ENCODE measurements around the gene TAF3. TPM values are rescaled to one million over a fixed set of nuclear protein-coding genes. Genes with fewer than 3 reads are reported as not detected.
A peak's percentile ranks its signal among the peaks of the same experiment; 100 is the strongest.

The TAF3 gene
- total RNA-seq, 1 donor from 2014 or later: 9.1 TPM

DNA sequence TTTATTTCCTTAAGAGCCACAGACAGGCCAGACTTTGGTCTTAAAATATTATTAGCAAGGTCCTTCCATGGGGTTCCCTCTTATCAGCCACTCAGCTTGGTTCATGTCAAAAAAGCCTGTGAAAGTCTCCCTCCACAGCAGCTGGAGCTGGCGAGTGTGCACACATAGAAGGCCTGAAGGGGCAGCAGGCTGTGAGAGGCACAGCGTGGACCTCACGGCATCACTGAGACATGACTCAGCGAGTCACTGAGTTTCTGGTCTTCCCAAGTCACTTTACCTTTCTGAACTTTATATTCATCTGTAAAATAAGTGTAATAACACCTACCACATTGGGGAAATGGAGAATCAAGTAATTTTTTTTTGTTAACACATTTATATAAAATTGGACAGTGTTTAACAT, 8.7 kb downstream of the TAF3 start:
- Mint-ChIP-seq H3K27ac (ENCODE audit: unreplicated experiment) (peak overlapping the region; percentile 32), H3K4me1 (ENCODE audit: unreplicated experiment) (peaks cover 2% of the 10 kb centered on the region)
- no peak for DNase-seq (ENCODE audit: extremely low spot score, unreplicated experiment)

DNA sequence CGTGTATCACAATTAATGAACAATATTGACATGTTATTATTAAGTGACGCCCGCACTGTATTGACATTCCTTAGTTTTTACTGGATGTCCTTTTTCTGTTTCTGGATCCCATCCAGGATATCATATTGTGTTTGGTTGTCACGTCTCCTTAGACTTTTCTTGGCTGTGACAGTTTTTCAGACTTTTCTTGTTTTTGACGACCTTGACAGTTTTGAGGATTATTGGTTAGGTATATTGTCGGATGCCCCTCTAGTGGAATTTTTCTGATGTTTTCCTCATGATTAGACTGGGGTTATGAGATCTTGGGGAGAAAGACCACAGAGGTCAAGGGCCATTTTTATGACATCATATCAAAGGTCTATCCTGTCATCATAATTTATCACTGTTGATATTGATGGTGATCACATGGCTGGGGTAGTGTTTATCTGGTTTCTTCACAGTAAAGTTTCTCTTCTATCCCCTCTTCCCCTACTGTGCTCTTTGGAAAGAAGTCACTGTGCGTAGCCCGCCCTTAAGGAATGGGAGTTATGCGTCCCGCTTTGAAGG, 11.1 kb downstream of the TAF3 start:
- no peak overlapping the region for H3K4me3 Mint-ChIP-seq (ENCODE audit: unreplicated experiment)
- peaks cover 12% of the 10 kb centered on the region for H3K36me3 Mint-ChIP-seq (ENCODE audit: unreplicated experiment)
- DNase-seq (ENCODE audit: extremely low spot score, unreplicated experiment): no peak

More for the DNA sequence above, 8.7 kb downstream of the TAF3 start:
- Mint-ChIP-seq H3K4me3 (ENCODE audit: unreplicated experiment) (no peak overlapping the region), H3K36me3 (ENCODE audit: unreplicated experiment) (peaks cover 15% of the 10 kb centered on the region), H3K27me3 (ENCODE audit: unreplicated experiment) (no peaks in the 10 kb centered on the region), H3K9me3 (ENCODE audit: unreplicated experiment) (no peaks in the 10 kb centered on the region)
- TF ChIP-seq, protein P1, sequence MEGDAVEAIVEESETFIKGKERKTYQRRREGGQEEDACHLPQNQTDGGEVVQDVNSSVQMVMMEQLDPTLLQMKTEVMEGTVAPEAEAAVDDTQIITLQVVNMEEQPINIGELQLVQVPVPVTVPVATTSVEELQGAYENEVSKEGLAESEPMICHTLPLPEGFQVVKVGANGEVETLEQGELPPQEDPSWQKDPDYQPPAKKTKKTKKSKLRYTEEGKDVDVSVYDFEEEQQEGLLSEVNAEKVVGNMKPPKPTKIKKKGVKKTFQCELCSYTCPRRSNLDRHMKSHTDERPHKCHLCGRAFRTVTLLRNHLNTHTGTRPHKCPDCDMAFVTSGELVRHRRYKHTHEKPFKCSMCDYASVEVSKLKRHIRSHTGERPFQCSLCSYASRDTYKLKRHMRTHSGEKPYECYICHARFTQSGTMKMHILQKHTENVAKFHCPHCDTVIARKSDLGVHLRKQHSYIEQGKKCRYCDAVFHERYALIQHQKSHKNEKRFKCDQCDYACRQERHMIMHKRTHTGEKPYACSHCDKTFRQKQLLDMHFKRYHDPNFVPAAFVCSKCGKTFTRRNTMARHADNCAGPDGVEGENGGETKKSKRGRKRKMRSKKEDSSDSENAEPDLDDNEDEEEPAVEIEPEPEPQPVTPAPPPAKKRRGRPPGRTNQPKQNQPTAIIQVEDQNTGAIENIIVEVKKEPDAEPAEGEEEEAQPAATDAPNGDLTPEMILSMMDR (IDR thresholded peaks at IDR 0.05): no peak

DNA sequence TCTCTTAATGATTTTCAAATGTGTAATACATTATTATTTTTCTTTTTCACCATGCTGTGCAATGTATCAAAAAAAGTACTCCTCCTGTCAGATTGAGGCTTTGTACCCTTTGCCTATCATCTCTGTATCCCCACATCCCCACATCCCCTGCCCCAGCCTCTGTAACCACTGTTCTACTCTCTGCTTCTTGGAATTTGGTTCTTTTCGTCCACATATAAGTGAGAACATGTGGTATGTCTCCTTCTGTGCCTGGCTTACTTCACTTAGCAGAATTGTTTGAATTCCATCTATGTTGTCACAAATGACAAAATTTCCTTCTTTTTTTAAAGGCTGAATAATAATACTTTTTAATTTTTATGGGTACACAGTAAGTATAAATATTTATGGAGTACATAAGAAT, 13.8 kb downstream of the TAF3 start:
- no peak overlapping the region for H3K4me3 Mint-ChIP-seq (ENCODE audit: unreplicated experiment)
- H3K4me1 Mint-ChIP-seq (ENCODE audit: unreplicated experiment): peaks cover 2% of the 10 kb centered on the region
- peaks cover 5% of the 10 kb centered on the region for H3K36me3 Mint-ChIP-seq (ENCODE audit: unreplicated experiment)
- H3K9me3 Mint-ChIP-seq (ENCODE audit: unreplicated experiment): no peaks in the 10 kb centered on the region
- no peak overlapping the region for H3K27ac Mint-ChIP-seq (ENCODE audit: unreplicated experiment)
- no peak for DNase-seq (ENCODE audit: extremely low spot score, unreplicated experiment)
- TF ChIP-seq, protein P1 (IDR thresholded peaks at IDR 0.05): no peak
- H3K27me3 Mint-ChIP-seq (ENCODE audit: unreplicated experiment): no peaks in the 10 kb centered on the region

More for the DNA sequence above, 11.1 kb downstream of the TAF3 start:
- Mint-ChIP-seq H3K4me1 (ENCODE audit: unreplicated experiment) (peaks cover 2% of the 10 kb centered on the region), H3K27ac (ENCODE audit: unreplicated experiment) (no peak overlapping the region), H3K27me3 (ENCODE audit: unreplicated experiment) (no peaks in the 10 kb centered on the region), H3K9me3 (ENCODE audit: unreplicated experiment) (no peaks in the 10 kb centered on the region)
- TF ChIP-seq, protein P1 (IDR thresholded peaks at IDR 0.05): no peak

DNA sequence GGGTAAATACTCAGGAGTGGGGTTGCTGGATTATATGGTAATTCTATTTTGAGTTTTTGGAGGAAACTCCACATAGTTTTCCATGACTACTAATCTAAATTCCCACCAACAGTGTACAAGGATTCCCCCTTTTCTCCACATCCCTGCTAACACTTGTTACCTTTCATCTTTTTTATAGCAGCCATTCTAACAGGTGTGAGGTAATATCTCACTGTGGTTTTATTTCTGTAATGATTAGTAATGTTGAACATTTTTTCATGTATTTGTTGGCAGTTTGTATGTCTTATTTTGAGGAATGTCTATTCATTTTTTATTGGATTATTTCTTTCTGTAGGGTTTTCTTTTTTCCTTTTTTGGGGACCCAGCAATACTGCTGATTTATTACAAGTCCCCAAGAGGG, 14.9 kb downstream of the TAF3 start:
- Mint-ChIP-seq H3K4me3 (ENCODE audit: unreplicated experiment) (no peak overlapping the region), H3K27ac (ENCODE audit: unreplicated experiment) (no peak overlapping the region), H3K27me3 (ENCODE audit: unreplicated experiment) (no peaks in the 10 kb centered on the region), H3K9me3 (ENCODE audit: unreplicated experiment) (no peaks in the 10 kb centered on the region), H3K36me3 (ENCODE audit: unreplicated experiment) (peaks cover 5% of the 10 kb centered on the region), H3K4me1 (ENCODE audit: unreplicated experiment) (peaks cover 1% of the 10 kb centered on the region)
- TF ChIP-seq, protein P1 (IDR thresholded peaks at IDR 0.05): no peak
- no peak for DNase-seq (ENCODE audit: extremely low spot score, unreplicated experiment)

DNA sequence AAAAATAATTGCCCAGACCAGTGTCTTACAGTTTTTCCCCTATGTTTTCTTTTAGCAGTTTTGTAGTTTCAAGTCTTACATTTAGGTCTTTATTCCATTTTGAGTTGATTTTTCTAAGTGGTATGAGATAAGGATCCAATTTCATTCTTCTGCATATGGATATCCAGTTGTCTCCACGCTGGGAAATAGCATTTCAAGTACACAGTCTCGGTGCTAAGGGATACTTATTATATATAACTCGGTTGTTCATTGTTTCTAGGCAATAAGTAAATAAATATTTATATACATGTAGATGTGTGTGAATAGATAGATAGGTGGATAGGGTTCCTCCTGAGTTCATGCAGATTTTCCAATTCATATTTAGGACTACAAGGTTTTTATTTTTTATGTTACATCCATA, 16.0 kb downstream of the TAF3 start:
- no peak for DNase-seq (ENCODE audit: extremely low spot score, unreplicated experiment)
- Mint-ChIP-seq H3K27ac (ENCODE audit: unreplicated experiment) (no peak overlapping the region), H3K4me3 (ENCODE audit: unreplicated experiment) (no peak overlapping the region), H3K9me3 (ENCODE audit: unreplicated experiment) (no peaks in the 10 kb centered on the region), H3K27me3 (ENCODE audit: unreplicated experiment) (no peaks in the 10 kb centered on the region), H3K36me3 (ENCODE audit: unreplicated experiment) (peaks cover 5% of the 10 kb centered on the region), H3K4me1 (ENCODE audit: unreplicated experiment) (peaks cover 1% of the 10 kb centered on the region)
- TF ChIP-seq, protein P1 (IDR thresholded peaks at IDR 0.05): no peak

Measured in osteocyte (in vitro differentiated cells).